ENCODE measurements around the gene CTBP1. TPM values are rescaled to one million over a fixed set of nuclear protein-coding genes. Genes with fewer than 3 reads are reported as not detected.
"Not testable (repeated sequence)": the region's sequence is repeated elsewhere in the genome, so short reads cannot be mapped to it uniquely, and the experiment has no call there.

CTBP1 gene
- total RNA-seq, 1 donor from 2014 or later = 109 TPM

- H3K9ac ChIP-seq (ENCODE audit: low read depth in 1 of 3, low read length in 3 of 3) = peak overlapping the region in 1 of 3 donors; percentile 33
- no peak overlapping the region for H3K4me3 ChIP-seq (ENCODE audit: low read length in 3 of 3)
- H3K36me3 ChIP-seq (ENCODE audit: control insufficient read depth in 3 of 3, insufficient read depth in 3 of 3, low read length in 3 of 3) = peaks cover 6 to 20% (median 14%) of the 10 kb centered on the region in 3 donors
- no peaks in the 10 kb centered on the region for H3K9me3 ChIP-seq (ENCODE audit: control insufficient read depth in 3 of 3, low read length in 3 of 3)
- H3K4me1 ChIP-seq (ENCODE audit: control insufficient read depth in 3 of 3, insufficient read depth in 3 of 3, low read length in 3 of 3) = peaks cover 39 to 56% (median 44%) of the 10 kb centered on the region in 3 donors
- no peak overlapping the region for H3K27ac ChIP-seq (ENCODE audit: low read depth, low read length)
- H3K27me3 ChIP-seq (ENCODE audit: control insufficient read depth in 3 of 3, insufficient read depth in 3 of 3, low read length in 3 of 3) = no peaks in the 10 kb centered on the region
Observed at GRCh38 chr4:1293531-1293941, 44.6 kb upstream of the CTBP1 start.

GRCh38 chr4:1292703-1293011 is 43.7 kb upstream of the CTBP1 start:
- Histone ChIP-seq H3K36me3 (ENCODE audit: control insufficient read depth in 3 of 3, insufficient read depth in 3 of 3, low read length in 3 of 3) (peaks cover 4 to 13% (median 11%) of the 10 kb centered on the region in 3 donors), H3K4me1 (ENCODE audit: control insufficient read depth in 3 of 3, insufficient read depth in 3 of 3, low read length in 3 of 3) (peaks cover 39 to 57% (median 44%) of the 10 kb centered on the region in 3 donors), H3K9ac (ENCODE audit: low read depth in 1 of 3, low read length in 3 of 3) (peak overlapping the region in 1 of 3 donors; percentile 17)
- H3K9me3 ChIP-seq (ENCODE audit: control insufficient read depth in 3 of 3, low read length in 3 of 3); H3K27ac ChIP-seq (ENCODE audit: low read depth, low read length); H3K4me3 ChIP-seq (ENCODE audit: low read length in 3 of 3); H3K27me3 ChIP-seq (ENCODE audit: control insufficient read depth in 3 of 3, insufficient read depth in 3 of 3, low read length in 3 of 3): not testable (repeated sequence)

- Histone ChIP-seq H3K36me3 (ENCODE audit: control insufficient read depth in 3 of 3, insufficient read depth in 3 of 3, low read length in 3 of 3) (peaks cover 0 to 9% (median 8%) of the 10 kb centered on the region in 3 donors), H3K4me1 (ENCODE audit: control insufficient read depth in 3 of 3, insufficient read depth in 3 of 3, low read length in 3 of 3) (peaks cover 39 to 57% (median 44%) of the 10 kb centered on the region in 3 donors), H3K9me3 (ENCODE audit: control insufficient read depth in 3 of 3, low read length in 3 of 3) (no peaks in the 10 kb centered on the region), H3K27ac (ENCODE audit: low read depth, low read length) (no peak overlapping the region), H3K27me3 (ENCODE audit: control insufficient read depth in 3 of 3, insufficient read depth in 3 of 3, low read length in 3 of 3) (no peaks in the 10 kb centered on the region), H3K9ac (ENCODE audit: low read depth in 1 of 3, low read length in 3 of 3) (peak overlapping the region in 2 of 3 donors; percentile 17 to 45), H3K4me3 (ENCODE audit: low read length in 3 of 3) (peak overlapping the region in 1 of 3 donors; percentile 22)
Observed at GRCh38 chr4:1291996-1292702, 43.2 kb upstream of the CTBP1 start.

GRCh38 chr4:1291091-1291490 is 42.2 kb upstream of the CTBP1 start:
- Histone ChIP-seq H3K36me3 (ENCODE audit: control insufficient read depth in 3 of 3, insufficient read depth in 3 of 3, low read length in 3 of 3) (peaks cover 0 to 2% (median 0%) of the 10 kb centered on the region in 3 donors), H3K27ac (ENCODE audit: low read depth, low read length) (peak overlapping the region; percentile 84), H3K27me3 (ENCODE audit: control insufficient read depth in 3 of 3, insufficient read depth in 3 of 3, low read length in 3 of 3) (no peaks in the 10 kb centered on the region), H3K9ac (ENCODE audit: low read depth in 1 of 3, low read length in 3 of 3) (peak overlapping the region; percentile 93 to 96 (median 93)), H3K9me3 (ENCODE audit: control insufficient read depth in 3 of 3, low read length in 3 of 3) (no peaks in the 10 kb centered on the region), H3K4me3 (ENCODE audit: low read length in 3 of 3) (peak overlapping the region; percentile 76 to 86 (median 78)), H3K4me1 (ENCODE audit: control insufficient read depth in 3 of 3, insufficient read depth in 3 of 3, low read length in 3 of 3) (peaks cover 39 to 54% (median 44%) of the 10 kb centered on the region in 3 donors)

- peak overlapping the region; percentile 84 for H3K27ac ChIP-seq (ENCODE audit: low read depth, low read length)
- no peaks in the 10 kb centered on the region for H3K9me3 ChIP-seq (ENCODE audit: control insufficient read depth in 3 of 3, low read length in 3 of 3)
- peaks cover 39 to 54% (median 44%) of the 10 kb centered on the region in 3 donors for H3K4me1 ChIP-seq (ENCODE audit: control insufficient read depth in 3 of 3, insufficient read depth in 3 of 3, low read length in 3 of 3)
- peak overlapping the region; percentile 76 to 86 (median 78) for H3K4me3 ChIP-seq (ENCODE audit: low read length in 3 of 3)
- H3K9ac ChIP-seq (ENCODE audit: low read depth in 1 of 3, low read length in 3 of 3) = peak overlapping the region; percentile 93 to 96 (median 93)
- peaks cover 0 to 2% (median 0%) of the 10 kb centered on the region in 3 donors for H3K36me3 ChIP-seq (ENCODE audit: control insufficient read depth in 3 of 3, insufficient read depth in 3 of 3, low read length in 3 of 3)
- no peaks in the 10 kb centered on the region for H3K27me3 ChIP-seq (ENCODE audit: control insufficient read depth in 3 of 3, insufficient read depth in 3 of 3, low read length in 3 of 3)
Observed at GRCh38 chr4:1290165-1290977, 41.4 kb upstream of the CTBP1 start.

- Histone ChIP-seq H3K9ac (ENCODE audit: low read depth in 1 of 3, low read length in 3 of 3) (peak within 1 kb of the TSS; percentile 93 to 96 (median 93)), H3K27ac (ENCODE audit: low read depth, low read length) (peak within 1 kb of the TSS; percentile 84), H3K27me3 (ENCODE audit: control insufficient read depth in 3 of 3, insufficient read depth in 3 of 3, low read length in 3 of 3) (no peaks in the 10 kb centered on the region), H3K4me3 (ENCODE audit: low read length in 3 of 3) (peak within 1 kb of the TSS; percentile 76 to 86 (median 81)), H3K9me3 (ENCODE audit: control insufficient read depth in 3 of 3, low read length in 3 of 3) (no peaks in the 10 kb centered on the region), H3K4me1 (ENCODE audit: control insufficient read depth in 3 of 3, insufficient read depth in 3 of 3, low read length in 3 of 3) (peaks cover 35 to 46% (median 39%) of the 10 kb centered on the region in 3 donors), H3K36me3 (ENCODE audit: control insufficient read depth in 3 of 3, insufficient read depth in 3 of 3, low read length in 3 of 3) (peaks cover 0 to 2% (median 0%) of the 10 kb centered on the region in 3 donors)
Observed at GRCh38 chr4:1289207-1290164, 40.6 kb upstream of the CTBP1 start, which contains the start of gene MAEA. TSS of gene MAEA (plus strand) at chr4:1289891. CDS start at chr4:1289914, 23 bp downstream.

- Histone ChIP-seq H3K4me3 (ENCODE audit: low read length in 3 of 3) (peak overlapping the region; percentile 76 to 81 (median 76)), H3K27me3 (ENCODE audit: control insufficient read depth in 3 of 3, insufficient read depth in 3 of 3, low read length in 3 of 3) (no peaks in the 10 kb centered on the region), H3K9me3 (ENCODE audit: control insufficient read depth in 3 of 3, low read length in 3 of 3) (no peaks in the 10 kb centered on the region), H3K27ac (ENCODE audit: low read depth, low read length) (peak overlapping the region; percentile 84), H3K36me3 (ENCODE audit: control insufficient read depth in 3 of 3, insufficient read depth in 3 of 3, low read length in 3 of 3) (peaks cover 0 to 2% (median 0%) of the 10 kb centered on the region in 3 donors), H3K4me1 (ENCODE audit: control insufficient read depth in 3 of 3, insufficient read depth in 3 of 3, low read length in 3 of 3) (peaks cover 32 to 39% (median 33%) of the 10 kb centered on the region in 3 donors), H3K9ac (ENCODE audit: low read depth in 1 of 3, low read length in 3 of 3) (peak overlapping the region; percentile 65 to 96 (median 72))
Observed at GRCh38 chr4:1288786-1289185, 39.9 kb upstream of the CTBP1 start.

GRCh38 chr4:1285790-1286553 is 37.0 kb upstream of the CTBP1 start:
- no peaks in the 10 kb centered on the region for H3K27me3 ChIP-seq (ENCODE audit: control insufficient read depth in 3 of 3, insufficient read depth in 3 of 3, low read length in 3 of 3)
- H3K4me3 ChIP-seq (ENCODE audit: low read length in 3 of 3) = no peak overlapping the region
- H3K9me3 ChIP-seq (ENCODE audit: control insufficient read depth in 3 of 3, low read length in 3 of 3) = no peaks in the 10 kb centered on the region
- no peak overlapping the region for H3K27ac ChIP-seq (ENCODE audit: low read depth, low read length)
- no peaks in the 10 kb centered on the region for H3K36me3 ChIP-seq (ENCODE audit: control insufficient read depth in 3 of 3, insufficient read depth in 3 of 3, low read length in 3 of 3)
- H3K9ac ChIP-seq (ENCODE audit: low read depth in 1 of 3, low read length in 3 of 3) = no peak overlapping the region
- peaks cover 13 to 17% (median 14%) of the 10 kb centered on the region in 3 donors for H3K4me1 ChIP-seq (ENCODE audit: control insufficient read depth in 3 of 3, insufficient read depth in 3 of 3, low read length in 3 of 3)
